Keratinocyte (primary cell): ENCODE data around the gene OR10G8. TPM values are rescaled to one million over a fixed set of nuclear protein-coding genes. Genes with fewer than 3 reads are reported as not detected.

ENCODE experiments used
- DNase-seq: peaks from one replicate; pipeline ENCODE4 v3.0.0-alpha.2; 2011; ENCODE audit warnings: low read depth, missing footprints, low spot score
- FAIRE-seq: peaks from 2 replicates; lab custom pipeline; 2011; peaks lifted over from hg19 to GRCh38; lab: Jason Lieb, UNC
- H2AFZ ChIP-seq: 2 replicates; pipeline ENCODE4 v1.6.0; 2012; ENCODE audit warnings: low read length, control low read depth, inconsistent platforms; ENCODE audit not compliant: control insufficient read depth
- H3K27ac ChIP-seq: 2 replicates; pipeline ENCODE4 v1.5.1; 2011; ENCODE audit warnings: low read length; ENCODE audit not compliant: control insufficient read depth, insufficient read depth
- H3K27me3 ChIP-seq: 3 replicates; pipeline ENCODE4 v1.6.0; 2011; ENCODE audit warnings: low read length; ENCODE audit not compliant: control insufficient read depth, insufficient read depth; ENCODE audit errors: extremely low read depth
- H3K36me3 ChIP-seq, 2 experiments: 2 replicates in 1 of 2; 3 replicates in 1 of 2; pipeline ENCODE4 v1.5.1; 2011; ENCODE audit warnings: low read length in 2 of 2, mild to moderate bottlenecking in 1 of 2; ENCODE audit not compliant: control insufficient read depth in 2 of 2, insufficient read depth in 2 of 2; ENCODE audit errors: extremely low read depth in 1 of 2
- H3K4me1 ChIP-seq: 3 replicates; pipeline ENCODE4 v1.5.1; 2011; ENCODE audit warnings: low read length; ENCODE audit not compliant: control insufficient read depth, insufficient read depth; ENCODE audit errors: extremely low read depth
- H3K4me2 ChIP-seq: 3 replicates; pipeline ENCODE4 v1.6.0; 2011; ENCODE audit warnings: low read depth, low read length; ENCODE audit not compliant: control insufficient read depth, insufficient read depth; ENCODE audit errors: extremely low read depth
- H3K4me3 ChIP-seq, 3 experiments: fragments of 200-600 bp in 1 of 3; sonication (generic) in 1 of 3; 2 replicates in 2 of 3; 3 replicates in 1 of 3; pipeline ENCODE4 v1.5.1; 2011 to 2016; ENCODE audit warnings: low read length in 3 of 3, mild to moderate bottlenecking in 3 of 3, control low read depth in 2 of 3, inconsistent platforms in 1 of 3, low read depth in 1 of 3, mixed read lengths in 1 of 3, mixed run types in 1 of 3, moderate library complexity in 1 of 3; ENCODE audit not compliant: control insufficient read depth in 2 of 3, insufficient read depth in 2 of 3; ENCODE audit errors: extremely low read depth in 1 of 3
- H3K79me2 ChIP-seq: 2 replicates; pipeline ENCODE4 v1.6.0; 2012; ENCODE audit warnings: low read length; ENCODE audit not compliant: control insufficient read depth, insufficient read depth
- H3K9ac ChIP-seq: 3 replicates; pipeline ENCODE4 v1.6.0; 2011; ENCODE audit warnings: low read length; ENCODE audit not compliant: control insufficient read depth, insufficient read depth; ENCODE audit errors: extremely low read depth
- H3K9me1 ChIP-seq: 3 replicates; pipeline ENCODE4 v1.6.0; 2011; ENCODE audit warnings: low read length; ENCODE audit not compliant: control insufficient read depth, insufficient read depth; ENCODE audit errors: extremely low read depth
- H3K9me3 ChIP-seq: 2 replicates; pipeline ENCODE4 v1.5.1; 2012; ENCODE audit warnings: low read depth, low read length; ENCODE audit not compliant: control insufficient read depth
- H4K20me1 ChIP-seq: 3 replicates; pipeline ENCODE4 v1.6.0; 2011; ENCODE audit warnings: low read length; ENCODE audit not compliant: control insufficient read depth, insufficient read depth; ENCODE audit errors: extremely low read depth
- CTCF ChIP-seq, 3 experiments: IDR thresholded peaks in 1 of 3; conservative IDR thresholded peaks in 1 of 3; optimal IDR thresholded peaks in 1 of 3; 2 replicates in 2 of 3; 3 replicates in 1 of 3; pipeline versions ENCODE3 to v1.5.1; 2011; ENCODE audit warnings: low read length in 3 of 3, mild to moderate bottlenecking in 3 of 3, moderate library complexity in 2 of 3, control low read depth in 1 of 3, inconsistent platforms in 1 of 3; ENCODE audit not compliant: insufficient read depth in 2 of 3; ENCODE audit errors: extremely low read depth in 1 of 3
- EZH2 ChIP-seq: IDR thresholded peaks from one replicate; pipeline ENCODE4 v1.6.1; 2012; ENCODE audit warnings: inconsistent platforms, mild to moderate bottlenecking, low read length, moderate library complexity
- dilution Hi-C: fragments of 300-500 bp; cut with MboI; formaldehyde crosslinking; loops from one replicate; pipeline ENCODE4 v1.7.0; 2020; ENCODE audit warnings: low sequenced_read_pairs; ENCODE audit not compliant: extremely low pct_ligation_motif_present
- polyA minus RNA-seq, 3 experiments: library from RNA; depleted of rRNA, polyadenylated mRNA; stranded (reverse); fragments of >200 nt; gene quantifications; 1 replicate in 1 of 3; 2 replicates in 1 of 3; 3 replicates in 1 of 3; pipeline ENCODE4 v1.2.3, GENCODE V29; 2011
- polyA plus RNA-seq, 5 experiments: library from polyadenylated mRNA; depleted of rRNA in 3 of 5; stranded (reverse) in 3 of 5; stranded (forward) in 1 of 5; unstranded in 1 of 5; fragments of >200 nt; gene quantifications; 1 replicate in 1 of 5; 2 replicates in 3 of 5; 3 replicates in 1 of 5; pipeline versions ENCODE4 v1.2.1 to v1.2.3, GENCODE V29; 2011 to 2012; ENCODE audit warnings: missing spikeins in 2 of 5, low read depth in 1 of 5, low replicate concordance in 1 of 5

OR10G8 gene
- polyA plus RNA-seq (not detected in 3 replicates), polyA minus RNA-seq (not detected in 3 replicates)
- polyA plus RNA-seq (2011; ENCODE audit: low read depth), result not detected
- polyA plus RNA-seq (2011; cell fraction: cytosol; rRNA removed), result not detected in 2 replicates
- polyA plus RNA-seq (2011; cell fraction: nucleus; rRNA removed), result not detected in 2 replicates
- not detected in 2 replicates for polyA plus RNA-seq (2012; ENCODE audit: low replicate concordance)
- not detected for polyA minus RNA-seq (2011; cell fraction: cytosol; rRNA and poly(A)+ RNA removed)
- not detected in 2 replicates for polyA minus RNA-seq (2011; cell fraction: nucleus; rRNA and poly(A)+ RNA removed)

GRCh38 chr11:124026498-124026897 lies at the start of gene OR10G8:
Gene OR10G8 (plus strand): TSS chr11:124026798. CDS start chr11:124029623, 2,825 bp downstream.
- Histone ChIP-seq H3K4me2 (no peak within 1 kb of the TSS), H3K36me3 (no peaks in the 10 kb centered on the region), H3K4me1 (no peaks in the 10 kb centered on the region), H3K9me1 (no peaks in the 10 kb centered on the region), H2AFZ (no peak within 1 kb of the TSS), H3K4me3 (no peak within 1 kb of the TSS), H3K79me2 (no peaks in the 10 kb centered on the region), H4K20me1 (no peaks in the 10 kb centered on the region), H3K27ac (no peak within 1 kb of the TSS), H3K27me3 (no peaks in the 10 kb centered on the region), H3K9ac (no peak within 1 kb of the TSS), H3K9me3 (no peaks in the 10 kb centered on the region)
- DNase-seq, result no peak
- TF ChIP-seq CTCF (optimal IDR thresholded peaks at IDR 0.05 in 1 of 3, IDR thresholded peaks at IDR 0.05 in 1 of 3, conservative IDR thresholded peaks at IDR 0.05 in 1 of 3; ENCODE audit: extremely low read depth in 1 of 3, insufficient read depth in 2 of 3, low read length in 3 of 3) (no peak), EZH2 (no peak)
- dilution Hi-C loops, result no loop called here
- no peak for FAIRE-seq

- Histone ChIP-seq H3K79me2 (no peaks in the 10 kb centered on the region), H4K20me1 (no peaks in the 10 kb centered on the region), H3K36me3 (no peaks in the 10 kb centered on the region), H3K27ac (peak within 1 kb of the TSS; percentile 73), H3K9me1 (no peaks in the 10 kb centered on the region), H3K4me2 (peak within 1 kb of the TSS; percentile 8), H3K4me3 (no peak within 1 kb of the TSS), H3K9me3 (no peaks in the 10 kb centered on the region), H2AFZ (no peak within 1 kb of the TSS), H3K4me1 (peaks cover 31% of the 10 kb centered on the region), H3K27me3 (no peaks in the 10 kb centered on the region), H3K9ac (peak within 1 kb of the TSS; percentile 5)
- DNase-seq (peak; percentile 71), FAIRE-seq (peak; percentile 70)
- no peak for TF ChIP-seq CTCF (optimal IDR thresholded peaks at IDR 0.05 in 1 of 3, IDR thresholded peaks at IDR 0.05 in 1 of 3, conservative IDR thresholded peaks at IDR 0.05 in 1 of 3; ENCODE audit: extremely low read depth in 1 of 3, insufficient read depth in 2 of 3, low read length in 3 of 3)
- TF ChIP-seq EZH2, result no peak
- dilution Hi-C loops, result no loop called here
Observed at GRCh38 chr11:123977731-123978347, 48.8 kb upstream of the OR10G8 start, which contains the start of gene OR10S1. Gene OR10S1 (minus strand): TSS chr11:123977781. CDS start chr11:123977664, 117 bp downstream.
